Measurements from ENCODE around the gene EFNA3.

DNA sequence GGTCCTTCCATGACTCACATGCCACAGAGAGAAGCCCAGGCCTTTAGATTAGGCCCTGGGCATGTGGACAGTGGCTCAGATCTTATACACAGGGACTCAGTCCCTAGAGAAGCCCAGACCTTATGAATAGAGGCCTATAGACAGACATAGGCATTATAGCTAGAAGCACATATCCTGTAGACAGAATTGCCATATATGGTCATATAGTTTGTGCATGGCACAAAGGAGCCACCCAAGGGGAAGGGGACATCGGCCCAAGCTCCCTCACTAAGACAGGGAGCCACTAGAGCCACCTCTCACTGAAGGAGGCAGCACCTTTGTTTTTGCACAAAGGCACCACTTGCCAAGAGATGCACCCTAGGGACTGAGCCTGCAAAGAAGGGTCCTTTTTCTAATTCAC, 2.3 kb upstream of the EFNA3 start:
- TF ChIP-seq CTCF (IDR thresholded peaks at IDR 0.05) (no peak), RELA (CRISPR knock-in tag; IDR thresholded peaks at IDR 0.05; ENCODE audit: borderline replicate concordance) (no peak), NFATC4 (CRISPR knock-in tag; IDR thresholded peaks at IDR 0.05) (no peak), GABPB1 (CRISPR knock-in tag; IDR thresholded peaks at IDR 0.05) (no peak), NFYB (CRISPR knock-in tag; conservative IDR thresholded peaks at IDR 0.05; ENCODE audit: low read depth) (no peak), CREM (CRISPR knock-in tag; IDR thresholded peaks at IDR 0.05) (no peak), ETV6 (CRISPR knock-in tag; IDR thresholded peaks at IDR 0.05) (no peak), MXD4 (CRISPR knock-in tag; IDR thresholded peaks at IDR 0.05; ENCODE audit: borderline replicate concordance) (no peak), NFE2L1 (CRISPR knock-in tag; IDR thresholded peaks at IDR 0.05) (no peak), TEAD1 (CRISPR knock-in tag; IDR thresholded peaks at IDR 0.05) (no peak), IRF1 (CRISPR knock-in tag; IDR thresholded peaks at IDR 0.05) (no peak)
- TF ChIP-seq, protein P1, sequence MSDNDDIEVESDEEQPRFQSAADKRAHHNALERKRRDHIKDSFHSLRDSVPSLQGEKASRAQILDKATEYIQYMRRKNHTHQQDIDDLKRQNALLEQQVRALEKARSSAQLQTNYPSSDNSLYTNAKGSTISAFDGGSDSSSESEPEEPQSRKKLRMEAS (CRISPR knock-in tag; IDR thresholded peaks at IDR 0.05), result no peak
- TF ChIP-seq, protein P2, sequence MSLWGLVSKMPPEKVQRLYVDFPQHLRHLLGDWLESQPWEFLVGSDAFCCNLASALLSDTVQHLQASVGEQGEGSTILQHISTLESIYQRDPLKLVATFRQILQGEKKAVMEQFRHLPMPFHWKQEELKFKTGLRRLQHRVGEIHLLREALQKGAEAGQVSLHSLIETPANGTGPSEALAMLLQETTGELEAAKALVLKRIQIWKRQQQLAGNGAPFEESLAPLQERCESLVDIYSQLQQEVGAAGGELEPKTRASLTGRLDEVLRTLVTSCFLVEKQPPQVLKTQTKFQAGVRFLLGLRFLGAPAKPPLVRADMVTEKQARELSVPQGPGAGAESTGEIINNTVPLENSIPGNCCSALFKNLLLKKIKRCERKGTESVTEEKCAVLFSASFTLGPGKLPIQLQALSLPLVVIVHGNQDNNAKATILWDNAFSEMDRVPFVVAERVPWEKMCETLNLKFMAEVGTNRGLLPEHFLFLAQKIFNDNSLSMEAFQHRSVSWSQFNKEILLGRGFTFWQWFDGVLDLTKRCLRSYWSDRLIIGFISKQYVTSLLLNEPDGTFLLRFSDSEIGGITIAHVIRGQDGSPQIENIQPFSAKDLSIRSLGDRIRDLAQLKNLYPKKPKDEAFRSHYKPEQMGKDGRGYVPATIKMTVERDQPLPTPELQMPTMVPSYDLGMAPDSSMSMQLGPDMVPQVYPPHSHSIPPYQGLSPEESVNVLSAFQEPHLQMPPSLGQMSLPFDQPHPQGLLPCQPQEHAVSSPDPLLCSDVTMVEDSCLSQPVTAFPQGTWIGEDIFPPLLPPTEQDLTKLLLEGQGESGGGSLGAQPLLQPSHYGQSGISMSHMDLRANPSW (CRISPR knock-in tag; conservative IDR thresholded peaks at IDR 0.05; ENCODE audit: low read depth), result no peak
